Posterior vena cava (tissue), 2 donors: ENCODE results near the gene LY86. TPM values are rescaled to one million over a fixed set of nuclear protein-coding genes. Genes with fewer than 3 reads are reported as not detected.

ENCODE experiments used
- DNase-seq: peaks from one replicate; pipeline ENCODE4 v3.0.0-alpha.2; 2020; ENCODE audit warnings: low spot score
- intact Hi-C, 2 donors: fragments of 100-400 bp; cut with DNase I; formaldehyde crosslinking; loops; one replicate each; pipeline versions ENCODE4 v1.14.1 to v1.14.2; 2022 to 2023
- total RNA-seq, 2 donors: library from RNA; stranded (reverse); fragmentation: NEBNext Ultra II Directional; extraction: Animal tissue kit (Norgen Biotek cat#: 25700); gene quantifications; one replicate each; pipeline ENCODE4 v1.2.1, GENCODE V29; 2021
- donor health status: DM: yes; HTN: yes; CAD: no.
- donor health status: DM: yes; HTN: yes; CAD: no.

Gene LY86
- total RNA-seq, 2 donors from 2014 or later: 1.5 to 7.4 TPM

DNA sequence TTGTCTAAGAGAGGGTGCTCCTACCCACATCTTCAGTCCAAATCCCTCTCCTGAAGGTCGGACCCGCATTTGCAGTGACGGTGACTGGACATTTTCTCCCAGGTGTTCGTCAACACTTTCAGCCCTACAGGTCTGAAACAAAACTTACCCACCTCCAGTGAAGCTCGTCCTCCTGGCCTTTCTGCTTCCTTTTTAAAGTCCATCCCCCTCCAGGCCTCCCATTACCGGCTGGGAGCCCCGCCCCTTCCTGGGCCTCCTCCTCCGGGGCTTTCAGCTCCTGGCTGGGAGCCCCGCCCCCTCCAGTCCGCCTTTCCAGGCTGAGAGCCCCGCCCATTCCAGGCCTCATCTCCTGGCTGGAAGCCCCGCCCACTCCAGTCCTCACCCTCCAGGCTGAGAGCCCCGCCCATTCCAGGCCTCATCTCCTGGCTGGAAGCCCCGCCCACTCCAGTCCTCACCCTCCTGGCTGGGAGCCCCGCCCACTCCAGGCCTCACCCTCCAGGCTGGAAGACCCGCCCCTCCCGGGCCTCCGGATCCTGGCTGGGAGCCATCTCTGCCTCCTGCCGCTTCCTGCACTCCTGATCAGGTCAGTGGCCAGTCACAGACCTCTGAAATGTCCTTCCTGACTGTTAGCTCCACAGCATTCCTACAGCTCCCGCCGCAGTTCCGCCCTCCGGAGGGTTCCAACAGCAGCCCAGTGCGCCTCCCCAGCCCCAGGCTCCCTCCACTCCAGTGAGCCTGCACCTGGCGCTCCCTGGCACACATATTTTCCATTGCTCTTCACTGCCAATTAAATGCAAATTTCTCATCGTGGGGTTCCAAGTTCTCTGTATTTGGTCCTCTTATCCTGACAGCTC, 98.5 kb downstream of the LY86 start:
- peak; percentile 94 for DNase-seq
- intact Hi-C loops: no loop called here

DNA sequence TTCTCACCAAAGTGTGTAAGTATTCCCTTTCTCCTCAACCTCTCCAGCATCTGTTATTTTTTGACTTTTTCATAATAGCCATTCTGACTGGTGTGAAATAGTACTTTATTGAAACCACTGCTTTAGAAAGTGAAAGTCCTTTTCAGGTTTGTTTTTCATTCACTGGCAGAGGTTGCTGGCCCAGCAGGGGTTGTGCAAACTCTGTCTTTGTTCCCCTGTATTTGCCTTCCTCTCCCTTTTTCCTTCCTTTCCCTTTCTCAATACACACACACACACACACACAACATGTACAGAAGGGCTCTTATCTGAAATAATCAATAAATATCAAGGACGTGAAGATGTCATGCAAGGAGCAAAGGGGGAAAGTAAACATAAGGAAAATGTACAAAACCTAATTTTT, 99.8 kb downstream of the LY86 start:
- DNase-seq: no peak
- intact Hi-C loops: no loop called here

DNA sequence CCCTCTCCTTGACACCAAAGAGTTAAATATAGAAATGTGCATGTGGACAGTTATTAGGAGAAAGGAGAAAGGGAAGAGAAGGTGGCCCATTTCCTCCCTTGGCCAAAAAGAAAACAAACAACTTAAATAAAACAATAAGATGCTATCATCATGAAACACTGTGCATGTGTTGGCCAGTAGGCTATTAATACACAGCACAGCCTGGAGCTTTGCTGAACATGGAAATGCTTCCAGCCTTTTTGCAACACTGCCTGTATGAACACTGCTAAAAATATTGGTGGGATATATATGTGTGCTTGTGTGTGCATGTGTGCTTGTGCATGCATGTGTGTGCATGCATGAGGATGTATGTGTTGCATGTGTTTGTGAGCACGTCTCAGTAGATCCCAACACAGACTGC, 100.4 kb downstream of the LY86 start:
- intact Hi-C loops: no loop called here
- no peak for DNase-seq

DNA sequence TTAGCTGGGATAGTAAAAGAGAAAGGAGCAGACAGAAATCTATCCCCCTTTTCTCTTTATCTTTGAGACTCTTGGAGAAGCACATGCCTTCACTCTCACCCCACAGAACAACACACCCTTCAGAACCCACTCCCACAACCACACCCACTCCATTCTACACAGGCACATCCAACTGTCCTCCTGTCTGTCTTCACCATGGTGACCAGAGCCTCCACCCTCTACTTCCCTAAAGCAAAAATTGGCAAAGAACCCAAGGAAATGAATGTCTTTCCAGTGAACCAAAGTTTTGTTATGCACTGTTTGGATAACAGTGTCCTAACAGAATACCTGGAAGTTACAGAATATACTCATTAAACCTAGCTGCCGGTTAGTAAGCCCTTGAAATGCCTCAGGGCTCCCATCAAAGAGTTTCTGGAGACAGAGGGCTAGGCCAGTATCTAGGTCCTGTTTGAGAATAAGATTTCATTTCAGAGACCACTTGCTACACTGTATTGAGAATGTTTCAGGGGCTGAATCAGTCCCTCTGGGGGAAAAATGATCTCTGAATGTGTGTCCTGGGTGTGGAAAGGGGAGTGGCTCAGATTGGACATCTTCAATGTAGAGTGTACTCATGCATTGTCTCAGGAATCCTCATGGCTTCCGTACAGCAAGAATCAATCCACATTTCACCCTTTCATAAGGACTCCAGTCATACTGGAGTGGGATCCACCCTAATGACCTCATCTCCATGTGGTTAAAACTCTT, 101.1 kb downstream of the LY86 start:
- no peak for DNase-seq
- intact Hi-C loops: no loop called here

DNA sequence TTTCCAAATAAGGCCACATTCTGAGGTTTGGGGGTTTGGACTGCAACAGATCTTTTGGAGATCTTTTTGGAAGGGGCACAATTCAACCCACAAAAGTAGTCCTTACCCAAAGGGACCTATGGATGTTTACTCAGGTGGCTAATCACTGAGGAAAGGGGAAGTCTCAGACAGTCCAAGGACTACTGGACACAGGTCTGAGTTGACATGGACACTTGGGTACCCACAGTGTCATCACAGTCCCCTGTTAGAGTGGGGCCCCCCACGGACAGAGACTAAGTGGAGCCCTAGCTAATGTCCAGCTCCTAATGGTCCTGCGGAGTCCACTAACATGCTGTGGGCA, 101.6 kb downstream of the LY86 start:
- intact Hi-C loops: no loop called here
- DNase-seq: no peak

DNA sequence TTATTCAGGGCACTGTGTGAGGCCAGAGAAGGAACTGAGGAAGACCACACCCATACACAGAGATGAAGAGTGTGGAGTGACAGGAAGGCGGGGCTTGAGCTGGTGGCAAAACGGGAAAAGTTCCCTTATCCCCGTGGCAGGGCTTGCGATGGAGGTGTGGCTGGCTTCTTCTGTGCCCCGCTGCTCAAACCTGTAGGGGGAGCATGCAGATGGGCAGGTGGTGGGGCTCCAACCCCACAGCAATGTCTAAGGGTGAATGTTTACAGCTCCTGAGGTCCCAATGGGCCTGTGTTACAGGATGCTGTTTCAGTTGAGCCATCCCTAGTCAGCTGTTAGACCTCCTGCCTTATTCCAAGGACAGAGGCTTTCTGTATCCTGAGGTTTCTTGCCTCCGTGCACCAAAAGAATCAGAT, 105.9 kb downstream of the LY86 start:
- no peak for DNase-seq
- intact Hi-C loops: no loop called here

DNA sequence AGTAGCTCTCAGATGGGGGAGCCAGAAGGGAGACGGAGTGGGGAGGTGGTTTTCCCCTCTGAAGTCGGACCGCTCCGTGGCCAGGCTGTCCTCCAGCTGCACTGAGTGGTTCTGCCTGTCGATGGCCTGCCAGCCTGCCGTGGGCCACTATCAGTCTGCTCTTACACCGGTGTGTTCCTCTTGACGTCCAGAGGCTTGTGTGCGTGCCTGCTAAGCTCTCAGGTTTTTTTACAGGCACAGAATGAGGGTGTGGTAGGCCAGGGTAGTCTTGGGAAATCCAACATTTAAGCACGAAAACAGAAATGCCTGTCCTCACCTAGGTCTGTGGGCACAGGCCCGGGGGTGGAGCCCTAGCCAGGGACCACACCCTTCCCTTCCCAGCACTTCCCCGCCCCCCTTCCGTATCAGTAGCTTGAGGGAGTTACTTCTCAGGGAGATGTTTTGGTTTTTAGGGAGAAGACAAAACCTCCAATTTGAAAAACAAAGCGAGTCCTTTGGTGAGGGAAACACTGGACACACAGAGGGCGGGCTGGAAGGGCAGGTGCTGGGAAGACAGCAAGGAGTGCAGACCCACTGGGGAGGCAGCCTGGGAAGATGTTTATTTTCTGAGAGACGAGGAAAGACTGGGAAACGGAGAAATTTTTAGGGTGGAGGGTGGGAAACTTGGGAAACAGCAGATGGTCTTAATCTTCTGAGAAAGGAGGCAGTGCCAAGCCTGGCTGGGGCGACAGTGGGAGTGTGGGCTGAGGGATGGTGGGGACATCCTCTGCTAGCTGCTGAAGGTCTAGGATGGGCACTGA, 106.5 kb downstream of the LY86 start:
- no peak for DNase-seq
- intact Hi-C loops: no loop called here

DNA sequence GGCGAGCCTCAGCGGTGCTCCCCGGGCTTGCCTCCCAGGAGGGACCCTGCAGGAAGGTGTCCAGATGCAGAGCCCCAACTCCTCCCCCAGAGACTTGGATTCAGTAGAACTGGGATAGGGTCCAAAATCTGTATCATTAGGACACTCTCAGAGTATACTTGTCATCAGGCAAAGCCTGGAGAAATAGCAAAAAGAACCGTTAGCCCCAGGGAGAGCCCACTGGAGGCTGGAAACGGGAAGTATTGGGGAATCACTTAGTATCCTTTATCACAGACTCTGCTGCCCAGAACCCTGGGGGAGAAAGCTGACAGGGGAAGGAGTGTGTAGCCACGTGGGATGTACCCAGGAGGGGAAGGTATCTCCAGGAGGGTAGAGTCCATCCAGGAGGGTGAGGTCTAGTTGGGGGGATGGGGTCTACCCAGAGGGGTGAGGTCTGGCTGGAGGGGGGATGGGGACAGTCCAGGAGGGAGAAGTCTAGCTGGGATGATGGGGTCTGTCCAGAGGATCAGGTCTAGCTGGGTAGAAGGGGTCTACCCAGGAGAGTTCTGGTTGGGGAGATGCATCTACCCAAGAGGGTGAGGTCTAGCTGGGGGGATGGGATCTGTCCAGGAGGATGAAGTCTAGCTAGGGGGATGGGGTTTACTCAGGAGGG, 107.2 kb downstream of the LY86 start:
- no peak for DNase-seq
- intact Hi-C loops: no loop called here

DNA sequence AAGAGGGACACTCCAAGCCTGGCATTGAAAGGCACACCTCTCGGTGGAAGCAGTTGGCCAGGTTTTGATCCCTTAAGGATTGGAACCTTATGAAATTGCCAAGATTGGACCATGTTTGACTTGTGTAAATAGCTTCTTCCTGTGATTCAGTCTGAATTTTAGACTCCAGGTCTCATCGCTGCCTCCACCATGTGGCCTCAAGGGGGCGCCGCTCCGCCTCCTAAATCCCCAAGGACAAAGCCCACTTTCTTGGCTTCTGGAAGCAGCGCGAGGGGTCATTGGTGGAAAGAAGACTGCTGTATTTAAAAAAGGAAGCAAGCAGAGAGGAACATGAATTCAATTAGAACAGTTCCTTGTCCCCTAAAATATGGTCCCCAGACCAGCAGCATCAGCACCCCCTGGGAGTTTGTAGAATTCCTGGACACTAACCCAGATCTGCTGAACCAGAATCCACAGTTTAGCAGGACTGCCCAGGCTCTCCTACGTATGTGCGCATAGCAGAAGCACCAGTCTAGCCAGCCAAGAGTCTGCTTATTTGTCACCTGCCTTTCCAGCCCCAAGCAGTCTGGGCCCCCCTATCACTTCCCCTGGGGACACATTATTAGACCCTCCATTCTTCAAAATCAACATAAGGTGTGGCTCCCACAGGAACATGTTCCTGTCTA, 108.5 kb downstream of the LY86 start:
- intact Hi-C loops: no loop called here
- peak; percentile 88 for DNase-seq

DNA sequence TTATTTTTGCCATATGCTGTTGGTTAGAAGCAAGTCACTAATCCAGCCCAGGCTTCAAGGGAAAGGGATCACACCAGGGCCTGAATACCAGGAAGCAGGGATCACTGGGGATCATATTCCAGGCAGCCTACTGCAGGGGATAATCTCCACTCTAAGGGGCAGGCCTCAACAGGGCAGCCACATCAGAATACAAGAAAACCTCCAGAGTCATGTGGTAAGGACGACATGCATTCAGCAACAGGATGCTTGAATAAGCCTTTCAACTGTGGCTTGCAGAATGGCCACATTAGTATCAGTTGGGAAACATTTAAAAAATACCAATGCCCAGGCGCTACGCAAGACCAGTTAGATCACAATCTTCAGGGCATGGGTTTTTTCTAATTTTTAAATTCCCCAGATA, 109.1 kb downstream of the LY86 start:
- intact Hi-C loops: no loop called here
- no peak for DNase-seq

DNA sequence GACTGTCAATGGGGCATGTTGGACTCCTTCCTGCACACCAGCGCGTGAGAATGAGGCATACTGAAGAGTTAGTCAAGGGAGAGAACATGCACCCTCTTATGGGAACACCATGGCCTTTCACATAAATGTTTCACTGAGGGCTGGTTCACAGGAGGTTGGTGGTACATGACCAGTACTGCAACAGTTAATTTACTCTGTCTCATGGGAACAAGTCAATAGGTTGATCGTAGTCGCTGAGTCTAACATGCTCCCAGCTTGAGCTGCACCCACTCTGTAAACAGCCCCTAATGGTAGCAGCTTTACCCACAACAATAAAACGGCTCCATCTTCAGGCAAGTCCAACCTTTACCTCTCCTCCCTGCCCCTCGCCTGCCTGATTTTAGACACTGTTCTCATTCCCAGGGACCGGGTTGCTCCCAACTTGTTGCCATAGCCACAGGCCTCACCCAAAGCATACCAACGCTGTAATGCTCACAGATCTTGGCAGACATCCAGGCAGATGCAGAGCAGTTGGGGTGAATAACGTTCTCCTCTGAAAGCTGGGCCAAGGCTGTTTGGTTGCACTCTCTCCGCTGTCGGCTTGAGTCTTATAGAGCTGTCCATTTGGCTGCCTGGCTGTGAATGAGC, 111.3 kb downstream of the LY86 start:
- peak; percentile 86 for DNase-seq
- intact Hi-C loops: no loop called here

DNA sequence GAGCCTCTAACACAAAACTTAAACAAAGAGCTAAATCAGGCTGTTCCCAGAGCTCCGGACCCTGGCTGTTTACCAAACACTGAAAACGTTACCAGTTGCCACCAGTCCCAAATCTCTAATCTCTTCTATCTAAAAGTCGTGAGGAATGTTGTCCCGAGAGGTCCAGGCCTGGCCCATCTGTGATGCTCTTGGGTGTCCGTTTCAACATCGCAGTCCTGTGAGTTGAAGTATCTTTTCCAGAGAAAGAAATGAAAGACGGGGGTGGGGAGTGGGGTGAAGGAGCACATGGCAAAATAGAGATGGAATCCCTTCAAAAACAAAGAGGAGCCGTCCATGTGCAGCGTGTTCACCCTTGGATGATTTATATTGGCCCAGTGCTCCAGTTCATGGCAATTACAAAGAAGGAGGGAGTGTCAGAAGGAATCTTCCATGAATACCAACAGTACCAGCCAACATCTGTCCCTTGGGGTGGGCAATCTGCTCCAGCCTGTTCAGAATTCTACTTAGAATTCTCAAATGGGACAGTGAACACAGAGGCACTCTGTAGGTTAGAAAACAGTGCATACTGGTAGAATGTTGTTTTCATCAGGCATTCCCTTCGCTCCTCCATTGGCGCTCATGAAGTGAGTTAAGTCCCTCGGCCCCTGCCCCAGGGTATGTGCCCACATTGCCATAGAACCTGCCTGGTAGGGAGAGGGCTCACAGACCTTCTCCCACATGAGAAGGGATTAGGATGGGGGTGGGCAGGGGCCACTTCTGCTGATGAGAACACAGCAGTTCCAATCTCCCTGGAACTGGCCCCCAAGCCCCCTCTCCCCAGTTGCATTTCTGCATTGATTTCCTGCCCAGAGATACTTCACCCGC, 112.1 kb downstream of the LY86 start:
- DNase-seq: no peak

DNA sequence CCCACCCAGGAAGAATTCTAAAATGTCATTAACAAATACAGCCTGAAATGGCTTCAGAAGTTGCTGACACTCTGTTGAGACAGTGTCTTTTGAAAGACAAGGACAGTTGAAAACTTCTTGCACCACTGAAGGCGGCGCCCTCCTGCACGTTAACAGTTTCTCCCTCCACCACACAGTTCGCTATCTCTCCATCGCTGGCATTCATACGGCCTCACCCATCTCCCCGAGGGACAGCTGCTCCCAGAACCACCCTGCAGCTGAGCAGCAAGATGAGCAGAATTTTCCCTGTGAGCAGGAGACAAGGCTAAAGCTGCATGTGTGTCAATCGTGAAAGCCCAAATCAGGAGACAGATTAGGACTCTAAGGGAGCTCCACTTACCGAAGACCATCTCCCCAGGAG, 113.3 kb downstream of the LY86 start:
- no peak for DNase-seq
- intact Hi-C loops: no loop called here

More for the DNA sequence above, 112.1 kb downstream of the LY86 start:
- intact Hi-C loops: no loop called here

DNA sequence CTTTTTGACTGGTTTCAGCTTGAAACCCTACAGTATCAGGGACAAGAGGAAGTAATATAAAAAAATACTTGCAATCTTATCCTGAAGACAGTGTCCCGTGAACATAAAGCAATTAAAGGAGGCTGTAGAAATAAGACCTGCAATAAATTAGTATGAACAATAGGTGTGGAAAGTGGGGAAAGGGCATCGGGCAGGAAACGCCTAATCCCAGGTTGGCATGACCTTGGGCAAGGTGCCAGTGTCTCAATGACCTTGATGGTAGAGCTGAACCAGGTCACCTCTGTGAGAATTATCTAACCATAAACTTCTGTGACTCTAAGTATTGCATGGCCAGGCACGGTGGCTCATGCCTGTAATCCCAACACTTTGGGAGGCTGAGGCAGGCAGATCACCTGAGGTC, 115.2 kb downstream of the LY86 start:
- intact Hi-C loops: no loop called here
- no peak for DNase-seq
